ENCODE measurements around the gene EBLN2.
A peak's percentile ranks its signal among the peaks of the same experiment; 100 is the strongest.

EBLN2 gene

GRCh38 chr3:73061416-73061815 lies at the start of gene EBLN2:
EBLN2 (plus strand) TSS chr3:73061659; CDS start chr3:73062082, 423 bp downstream.
- DNase-seq (ENCODE audit: low spot score), result no peak

- DNase-seq (ENCODE audit: low spot score), result no peak
These were observed 43.2 kb upstream of the EBLN2 start for GRCh38 chr3:73018298-73018697.

GRCh38 chr3:73018790-73019441 lies 42.5 kb upstream of the EBLN2 start:
- DNase-seq (ENCODE audit: low spot score), result no peak

- DNase-seq (ENCODE audit: low spot score), result no peak
These were observed 40.1 kb upstream of the EBLN2 start for GRCh38 chr3:73021301-73021835.

GRCh38 chr3:73024836-73025235 lies 36.6 kb upstream of the EBLN2 start:
- DNase-seq (ENCODE audit: low spot score), result no peak

- no peak for DNase-seq (ENCODE audit: low spot score)
These were observed 35.2 kb upstream of the EBLN2 start for GRCh38 chr3:73026111-73026759.

GRCh38 chr3:73026760-73027113 lies 34.7 kb upstream of the EBLN2 start:
- DNase-seq (ENCODE audit: low spot score), result no peak

- no peak for DNase-seq (ENCODE audit: low spot score)
These were observed 32.7 kb upstream of the EBLN2 start for GRCh38 chr3:73028803-73029202.

- DNase-seq (ENCODE audit: low spot score), result peak; percentile 45
These were observed 32.1 kb upstream of the EBLN2 start for GRCh38 chr3:73029321-73029796.

GRCh38 chr3:73030073-73030597 lies 31.3 kb upstream of the EBLN2 start:
- DNase-seq (ENCODE audit: low spot score), result no peak

GRCh38 chr3:73031573-73032103 lies 29.8 kb upstream of the EBLN2 start:
- DNase-seq (ENCODE audit: low spot score), result no peak

GRCh38 chr3:73036694-73037591 lies 24.5 kb upstream of the EBLN2 start:
- peak; percentile 40 for DNase-seq (ENCODE audit: low spot score)

- DNase-seq (ENCODE audit: low spot score), result no peak
These were observed 19.9 kb upstream of the EBLN2 start for GRCh38 chr3:73041537-73041936.

- DNase-seq (ENCODE audit: low spot score), result no peak
These were observed 18.0 kb upstream of the EBLN2 start for GRCh38 chr3:73043414-73043813.

- DNase-seq (ENCODE audit: low spot score), result no peak
These were observed 16.1 kb upstream of the EBLN2 start for GRCh38 chr3:73045391-73045790.

GRCh38 chr3:73046195-73046594 lies 15.3 kb upstream of the EBLN2 start:
- no peak for DNase-seq (ENCODE audit: low spot score)

GRCh38 chr3:73049319-73049718 lies 12.1 kb upstream of the EBLN2 start:
- no peak for DNase-seq (ENCODE audit: low spot score)

GRCh38 chr3:73052857-73053256 lies 8.6 kb upstream of the EBLN2 start:
- no peak for DNase-seq (ENCODE audit: low spot score)

- no peak for DNase-seq (ENCODE audit: low spot score)
These were observed 5.9 kb upstream of the EBLN2 start for GRCh38 chr3:73055583-73055982.

GRCh38 chr3:73056014-73056844 lies 5.2 kb upstream of the EBLN2 start:
- DNase-seq (ENCODE audit: low spot score), result peak; percentile 24

GRCh38 chr3:73056845-73057150 lies 4.7 kb upstream of the EBLN2 start:
- no peak for DNase-seq (ENCODE audit: low spot score)

All from hepatic stellate cell (primary cell).